ENCODE data around the gene PIEZO1. TPM values are rescaled to one million over a fixed set of nuclear protein-coding genes. Genes with fewer than 3 reads are reported as not detected.

PIEZO1 gene
- polyA plus RNA-seq, 2 of the 4 experiments (the other 2 are of a cell fraction): 26.1 to 84.7 TPM

GRCh38 chr16:88754912-88755744 is 29.9 kb downstream of the PIEZO1 start:
- DNase-seq (ENCODE audit: low read depth in 1 of 2, low spot score in 1 of 2) (no peak), FAIRE-seq (no peak), ATAC-seq (no peak)
- TF ChIP-seq RNF2 (IDR thresholded peaks at IDR 0.05; ENCODE audit: borderline replicate concordance, low read depth): no peak
- no peak for TF ChIP-seq ZNF302 (CRISPR knock-in tag; IDR thresholded peaks at IDR 0.05)
- TF ChIP-seq PHF8 (IDR thresholded peaks at IDR 0.05; ENCODE audit: borderline replicate concordance, low read depth): no peak
- TF ChIP-seq KDM5A (IDR thresholded peaks at IDR 0.05): no peak
- TF ChIP-seq EP300 (IDR thresholded peaks at IDR 0.05): no peak
- no peak for TF ChIP-seq HOXB5 (CRISPR knock-in tag; IDR thresholded peaks at IDR 0.05)
- no peak for TF ChIP-seq HES2 (IDR thresholded peaks at IDR 0.05)
- no peak for TF ChIP-seq RFX5 (IDR thresholded peaks at IDR 0.05)
- no peak for TF ChIP-seq E2F6 (IDR thresholded peaks at IDR 0.05; ENCODE audit: borderline replicate concordance, low read depth)
- no peak for TF ChIP-seq JUNB (IDR thresholded peaks at IDR 0.05)
- Histone ChIP-seq H3K9me3 (no peaks in the 10 kb centered on the region), H3K27ac (no peak overlapping the region), H3K4me3 (no peak overlapping the region), H3K4me1 (no peaks in the 10 kb centered on the region), H3K4me2 (no peak overlapping the region)
- POLR2A ChIA-PET: no interaction called here
- CTCF ChIA-PET: interaction anchor here (0.5 to 31.8 kb wide), 6 partner anchors 8 to 26 kb away, joined by 3 to 596 read pairs (median 4); no protein-coding TSS in a partner anchor
- 75% methylated on average over 24 of the region's 42 CpGs for WGBS (ENCODE audit: missing lambda C conversion rate)

GRCh38 chr16:88754109-88754911 is 30.7 kb downstream of the PIEZO1 start:
- peak in 1 of 2 experiments; percentile 5; a peak in 2 of 6 replicates for ATAC-seq
- WGBS (ENCODE audit: missing lambda C conversion rate): 90% methylated on average over 22 of the region's 28 CpGs
- Histone ChIP-seq H3K27ac (no peak overlapping the region), H3K9me3 (no peaks in the 10 kb centered on the region), H3K4me3 (no peak overlapping the region), H3K4me1 (no peaks in the 10 kb centered on the region), H3K4me2 (no peak overlapping the region)
- ChIA-PET CTCF (interaction anchor here (0.5 to 31.8 kb wide), 8 partner anchors 9 to 193 kb away, joined by 3 to 596 read pairs (median 4); no protein-coding TSS in a partner anchor), POLR2A (no interaction called here)
- FAIRE-seq: no peak
- DNase-seq (ENCODE audit: low read depth in 1 of 2, low spot score in 1 of 2): no peak
- TF ChIP-seq FOSB (CRISPR knock-in tag; IDR thresholded peaks at IDR 0.05) (no peak), MAZ (IDR thresholded peaks at IDR 0.05; ENCODE audit: borderline replicate concordance, low read depth, low read length) (no peak), SREBF2 (IDR thresholded peaks at IDR 0.05) (no peak), HOXB13 (CRISPR knock-in tag; IDR thresholded peaks at IDR 0.05; ENCODE audit: low read depth) (no peak), RARB (CRISPR knock-in tag; IDR thresholded peaks at IDR 0.05) (no peak), JUNB (IDR thresholded peaks at IDR 0.05) (no peak), CHD4 (IDR thresholded peaks at IDR 0.05; ENCODE audit: borderline replicate concordance) (no peak), HES2 (IDR thresholded peaks at IDR 0.05) (no peak), CEBPB (IDR thresholded peaks at IDR 0.05) (no peak), ZFP36 (IDR thresholded peaks at IDR 0.05; ENCODE audit: borderline replicate concordance, partially characterized antibody) (no peak), ZSCAN20 (CRISPR knock-in tag; IDR thresholded peaks at IDR 0.05) (no peak), FOSL2 (IDR thresholded peaks at IDR 0.05) (no peak), FOSL2 (CRISPR knock-in tag; IDR thresholded peaks at IDR 0.05) (no peak), JUN (IDR thresholded peaks at IDR 0.05) (no peak), MAFK (IDR thresholded peaks at IDR 0.05; ENCODE audit: partially characterized antibody) (no peak), PBX3 (IDR thresholded peaks at IDR 0.05) (no peak), CBX8 (IDR thresholded peaks at IDR 0.05) (no peak), USF2 (IDR thresholded peaks at IDR 0.05) (no peak), GATA3 (IDR thresholded peaks at IDR 0.05; ENCODE audit: borderline replicate concordance) (no peak)
